ENCODE data around the gene MYRIP. TPM values are rescaled to one million over a fixed set of nuclear protein-coding genes. Genes with fewer than 3 reads are reported as not detected.

MYRIP gene
- total RNA-seq, 3 donors from 2014 or later (not counting 1 experiment from before 2014, with no cell fraction given), result not detected

GRCh38 chr3:40185029-40185695, 375.8 kb downstream of the MYRIP start:
- no peak overlapping the region for H3K27ac Mint-ChIP-seq
- ATAC-seq (no peak), DNase-seq (no peak)
- peaks cover 5 to 6% of the 10 kb centered on the region in 2 donors for H3K4me1 Mint-ChIP-seq
- TF ChIP-seq CTCF (IDR thresholded peaks at IDR 0.05), result no peak
- H3K27me3 ChIP-seq (ENCODE audit: control insufficient read depth, insufficient read depth, low read length), result no peaks in the 10 kb centered on the region
- H3K27me3 Mint-ChIP-seq (ENCODE audit: low read depth in 2 of 2), result peaks cover 2 to 9% of the 10 kb centered on the region in 2 donors
- H3K9me3 ChIP-seq (ENCODE audit: control insufficient read depth, insufficient read depth, low read length), result no peaks in the 10 kb centered on the region
- H3K4me1 ChIP-seq (ENCODE audit: control insufficient read depth, insufficient read depth, low read length), result no peaks in the 10 kb centered on the region
- H3K4me3 Mint-ChIP-seq, result no peak overlapping the region
- 55% methylated on average over 9 of the region's 10 CpGs for WGBS (ENCODE audit: insufficient coverage)
- intact Hi-C loops (cut with micrococcal nuclease), result no loop called here
- no peaks in the 10 kb centered on the region for H3K9me3 Mint-ChIP-seq
- H3K27ac ChIP-seq (ENCODE audit: low read length), result no peak overlapping the region
- H3K4me3 ChIP-seq (ENCODE audit: low read length), result no peak overlapping the region
- H3K36me3 ChIP-seq (ENCODE audit: control insufficient read depth, insufficient read depth, low read length), result no peaks in the 10 kb centered on the region
- no peaks in the 10 kb centered on the region for H3K36me3 Mint-ChIP-seq

- DNase-seq, result no peak
- Mint-ChIP-seq H3K27ac (no peak overlapping the region), H3K9me3 (no peaks in the 10 kb centered on the region), H3K4me1 (peaks cover 5 to 6% of the 10 kb centered on the region in 2 donors), H3K36me3 (no peaks in the 10 kb centered on the region), H3K27me3 (ENCODE audit: low read depth in 2 of 2) (peaks cover 2 to 9% of the 10 kb centered on the region in 2 donors), H3K4me3 (no peak overlapping the region)
- no peaks in the 10 kb centered on the region for H3K4me1 ChIP-seq (ENCODE audit: control insufficient read depth, insufficient read depth, low read length)
- H3K9me3 ChIP-seq (ENCODE audit: control insufficient read depth, insufficient read depth, low read length), result no peaks in the 10 kb centered on the region
- no peaks in the 10 kb centered on the region for H3K27me3 ChIP-seq (ENCODE audit: control insufficient read depth, insufficient read depth, low read length)
- H3K4me3 ChIP-seq (ENCODE audit: low read length), result no peak overlapping the region
- intact Hi-C loops (cut with micrococcal nuclease), result no loop called here
- 91% methylated on average over 2 of the region's 2 CpGs for WGBS (ENCODE audit: insufficient coverage)
- no peak overlapping the region for H3K27ac ChIP-seq (ENCODE audit: low read length)
- H3K36me3 ChIP-seq (ENCODE audit: control insufficient read depth, insufficient read depth, low read length), result no peaks in the 10 kb centered on the region
- TF ChIP-seq CTCF (IDR thresholded peaks at IDR 0.05), result no peak
- no peak for ATAC-seq
These were observed 377.1 kb downstream of the MYRIP start for GRCh38 chr3:40186508-40186907.

GRCh38 chr3:40187945-40188344, 378.5 kb downstream of the MYRIP start:
- WGBS (ENCODE audit: insufficient coverage), result 5% methylated on average over 3 of the region's 3 CpGs

More at GRCh38 chr3:40187945-40188344, 378.5 kb downstream of the MYRIP start:
- DNase-seq (no peak), ATAC-seq (no peak)
- Mint-ChIP-seq H3K27me3 (ENCODE audit: low read depth in 2 of 2) (peaks cover 2 to 9% of the 10 kb centered on the region in 2 donors), H3K27ac (no peak overlapping the region), H3K9me3 (no peaks in the 10 kb centered on the region), H3K4me3 (no peak overlapping the region), H3K36me3 (no peaks in the 10 kb centered on the region), H3K4me1 (peaks cover 5 to 6% of the 10 kb centered on the region in 2 donors)
- H3K36me3 ChIP-seq (ENCODE audit: control insufficient read depth, insufficient read depth, low read length), result no peaks in the 10 kb centered on the region
- no peak overlapping the region for H3K27ac ChIP-seq (ENCODE audit: low read length)
- no peaks in the 10 kb centered on the region for H3K4me1 ChIP-seq (ENCODE audit: control insufficient read depth, insufficient read depth, low read length)
- H3K27me3 ChIP-seq (ENCODE audit: control insufficient read depth, insufficient read depth, low read length), result no peaks in the 10 kb centered on the region
- H3K9me3 ChIP-seq (ENCODE audit: control insufficient read depth, insufficient read depth, low read length), result no peaks in the 10 kb centered on the region
- TF ChIP-seq CTCF (IDR thresholded peaks at IDR 0.05), result no peak
- intact Hi-C loops (cut with micrococcal nuclease), result no loop called here
- no peak overlapping the region for H3K4me3 ChIP-seq (ENCODE audit: low read length)
